ENCODE results near the gene NOC2L.

- TF ChIP-seq POLR2AphosphoS5 (IDR thresholded peaks at IDR 0.05; ENCODE audit: low read depth, low read length) (no peak), POLR2A (IDR thresholded peaks at IDR 0.05; ENCODE audit: low read depth, low read length) (no peak), SPI1 (IDR thresholded peaks at IDR 0.05; ENCODE audit: low read depth, low read length) (no peak), TAF1 (IDR thresholded peaks at IDR 0.05; ENCODE audit: low read depth, low read length) (no peak), POU2F2 (IDR thresholded peaks at IDR 0.05; ENCODE audit: low read depth, low read length) (no peak)
Measured at GRCh38 chr1:966135-966703, 7.2 kb upstream of the NOC2L start, which contains the start of gene PLEKHN1.
